Breast epithelium (tissue), 4 donors: ENCODE measurements around the gene ARF6. TPM values are rescaled to one million over a fixed set of nuclear protein-coding genes. Genes with fewer than 3 reads are reported as not detected.

ENCODE experiments used
- DNase-seq, 2 donors: peaks; one replicate each; pipeline ENCODE4 v3.0.0-alpha.2; 2019; ENCODE audit warnings: low spot score in 2 of 2
- H3K27ac ChIP-seq, 2 donors: fragments of 200-600 bp; sonication (generic) in 1 of 2; one replicate each; pipeline ENCODE4 v1.5.1; 2016 to 2019; ENCODE audit warnings: mild to moderate bottlenecking in 1 of 2
- H3K27me3 ChIP-seq, 2 donors: fragments of 200-600 bp; sonication (generic) in 1 of 2; one replicate each; pipeline versions ENCODE4 v1.5.1 to v1.6.0; 2017 to 2019; ENCODE audit warnings: control low read depth in 1 of 2, mild to moderate bottlenecking in 1 of 2
- H3K36me3 ChIP-seq: fragments of 200-600 bp; one replicate; pipeline ENCODE4 v1.5.1; 2019
- H3K4me1 ChIP-seq, 2 donors: fragments of 200-600 bp; sonication (generic); one replicate each; pipeline ENCODE4 v1.5.1; 2016 to 2019; ENCODE audit warnings: control low read depth in 1 of 2
- H3K4me3 ChIP-seq, 3 donors: fragments of 200-600 bp; sonication (generic); 1 replicate in 2 of 3; 2 replicates in 1 of 3; pipeline ENCODE4 v1.5.1; 2016 to 2019; ENCODE audit warnings: mild to moderate bottlenecking in 3 of 3, moderate library complexity in 2 of 3
- H3K9me3 ChIP-seq, 2 donors: fragments of 200-600 bp; sonication (generic) in 1 of 2; one replicate each; pipeline ENCODE4 v1.5.1; 2016 to 2019; ENCODE audit warnings: control low read depth in 1 of 2
- POLR2A ChIP-seq: fragments of 450-650 bp; IDR thresholded peaks from one replicate; pipeline ENCODE4 v1.6.1; 2016; ENCODE audit warnings: antibody characterized with exemption, mild to moderate bottlenecking, moderate library complexity
- POLR2AphosphoS5 ChIP-seq, 3 donors: sonication (generic); formaldehyde crosslinking; IDR thresholded peaks; one replicate each; pipeline ENCODE4 v1.6.1; 2017; ENCODE audit warnings: antibody characterized with exemption in 3 of 3
- intact Hi-C: fragments of 100-400 bp; cut with DNase I; formaldehyde crosslinking; loops from one replicate; pipeline ENCODE4 v1.15.1; 2023; ENCODE audit warnings: low total_unique reads
- total RNA-seq, 3 donors: library from RNA; depleted of rRNA; stranded (reverse); fragments of >200 nt; gene quantifications; one replicate each; pipeline ENCODE4 v1.1.0, GENCODE V29; 2016
- TF ChIP-seq, protein P1 (sequence below), 3 donors: fragments of 450-650 bp; IDR thresholded peaks; one replicate each; pipeline ENCODE4 v1.5.1; 2016 to 2017; ENCODE audit warnings: antibody characterized with exemption in 3 of 3, mild to moderate bottlenecking in 3 of 3, moderate library complexity in 3 of 3

Gene ARF6
- total RNA-seq, 3 donors from 2014 or later = 39.2 to 63.8 (median 44.2) TPM

DNA sequence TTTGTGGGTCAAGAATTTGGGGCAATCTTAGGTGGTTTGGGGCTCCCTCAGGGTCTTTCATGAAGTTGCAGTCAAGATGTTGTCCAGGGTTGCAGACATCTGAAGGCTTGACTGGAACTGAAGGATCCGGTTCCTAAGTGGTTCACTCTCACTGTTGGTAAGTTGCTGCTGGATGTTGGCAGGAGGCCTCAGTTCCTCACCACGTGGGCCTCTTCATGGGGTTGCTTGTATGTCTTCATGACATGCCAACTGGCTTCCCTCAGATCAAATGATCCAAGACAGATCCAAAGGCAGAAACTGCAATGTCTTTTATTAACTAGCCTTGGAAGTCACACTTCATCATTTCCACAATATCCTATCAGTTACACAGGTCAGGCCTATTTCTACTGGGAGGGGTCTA lies 49.2 kb downstream of the ARF6 start:
- H3K4me1 ChIP-seq = no peaks in the 10 kb centered on the region
- no peak for DNase-seq
- intact Hi-C loops = no loop called here
- H3K27ac ChIP-seq = no peak overlapping the region
- H3K9me3 ChIP-seq = no peaks in the 10 kb centered on the region
- H3K27me3 ChIP-seq = no peaks in the 10 kb centered on the region
- H3K4me3 ChIP-seq = no peak overlapping the region
- TF ChIP-seq POLR2A = no peak
- TF ChIP-seq POLR2AphosphoS5 (IDR thresholded peaks at IDR 0.05) = no peak
- TF ChIP-seq, protein P1, sequence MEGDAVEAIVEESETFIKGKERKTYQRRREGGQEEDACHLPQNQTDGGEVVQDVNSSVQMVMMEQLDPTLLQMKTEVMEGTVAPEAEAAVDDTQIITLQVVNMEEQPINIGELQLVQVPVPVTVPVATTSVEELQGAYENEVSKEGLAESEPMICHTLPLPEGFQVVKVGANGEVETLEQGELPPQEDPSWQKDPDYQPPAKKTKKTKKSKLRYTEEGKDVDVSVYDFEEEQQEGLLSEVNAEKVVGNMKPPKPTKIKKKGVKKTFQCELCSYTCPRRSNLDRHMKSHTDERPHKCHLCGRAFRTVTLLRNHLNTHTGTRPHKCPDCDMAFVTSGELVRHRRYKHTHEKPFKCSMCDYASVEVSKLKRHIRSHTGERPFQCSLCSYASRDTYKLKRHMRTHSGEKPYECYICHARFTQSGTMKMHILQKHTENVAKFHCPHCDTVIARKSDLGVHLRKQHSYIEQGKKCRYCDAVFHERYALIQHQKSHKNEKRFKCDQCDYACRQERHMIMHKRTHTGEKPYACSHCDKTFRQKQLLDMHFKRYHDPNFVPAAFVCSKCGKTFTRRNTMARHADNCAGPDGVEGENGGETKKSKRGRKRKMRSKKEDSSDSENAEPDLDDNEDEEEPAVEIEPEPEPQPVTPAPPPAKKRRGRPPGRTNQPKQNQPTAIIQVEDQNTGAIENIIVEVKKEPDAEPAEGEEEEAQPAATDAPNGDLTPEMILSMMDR (IDR thresholded peaks at IDR 0.05) = no peak
- H3K36me3 ChIP-seq = no peaks in the 10 kb centered on the region

DNA sequence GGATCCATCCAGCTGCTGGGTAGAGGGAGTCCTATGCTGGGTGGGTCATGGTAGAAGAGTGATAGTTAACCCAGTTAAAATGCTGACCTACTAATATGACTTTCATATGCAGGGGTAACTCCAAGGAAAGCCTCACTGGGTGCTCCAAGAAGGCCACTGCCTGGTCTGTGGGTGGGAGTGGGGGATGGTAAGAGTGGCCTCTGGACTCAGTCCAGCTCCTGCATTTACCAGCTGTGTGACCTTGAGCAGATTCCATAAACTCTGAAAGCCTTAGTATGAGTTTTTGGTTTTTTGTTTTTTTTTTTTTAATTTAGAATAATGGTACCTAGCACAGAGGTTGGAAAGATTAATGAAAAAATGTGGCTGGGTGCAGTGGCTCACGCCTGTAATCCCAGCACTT lies 51.6 kb downstream of the ARF6 start:
- no peaks in the 10 kb centered on the region for H3K27me3 ChIP-seq
- no peak overlapping the region for H3K4me3 ChIP-seq
- no peak for DNase-seq
- intact Hi-C loops = no loop called here
- no peaks in the 10 kb centered on the region for H3K4me1 ChIP-seq
- H3K27ac ChIP-seq = no peak overlapping the region
- no peaks in the 10 kb centered on the region for H3K9me3 ChIP-seq
- TF ChIP-seq POLR2A = no peak
- TF ChIP-seq POLR2AphosphoS5 (IDR thresholded peaks at IDR 0.05) = no peak
- TF ChIP-seq, protein P1 (IDR thresholded peaks at IDR 0.05) = no peak
- no peaks in the 10 kb centered on the region for H3K36me3 ChIP-seq

DNA sequence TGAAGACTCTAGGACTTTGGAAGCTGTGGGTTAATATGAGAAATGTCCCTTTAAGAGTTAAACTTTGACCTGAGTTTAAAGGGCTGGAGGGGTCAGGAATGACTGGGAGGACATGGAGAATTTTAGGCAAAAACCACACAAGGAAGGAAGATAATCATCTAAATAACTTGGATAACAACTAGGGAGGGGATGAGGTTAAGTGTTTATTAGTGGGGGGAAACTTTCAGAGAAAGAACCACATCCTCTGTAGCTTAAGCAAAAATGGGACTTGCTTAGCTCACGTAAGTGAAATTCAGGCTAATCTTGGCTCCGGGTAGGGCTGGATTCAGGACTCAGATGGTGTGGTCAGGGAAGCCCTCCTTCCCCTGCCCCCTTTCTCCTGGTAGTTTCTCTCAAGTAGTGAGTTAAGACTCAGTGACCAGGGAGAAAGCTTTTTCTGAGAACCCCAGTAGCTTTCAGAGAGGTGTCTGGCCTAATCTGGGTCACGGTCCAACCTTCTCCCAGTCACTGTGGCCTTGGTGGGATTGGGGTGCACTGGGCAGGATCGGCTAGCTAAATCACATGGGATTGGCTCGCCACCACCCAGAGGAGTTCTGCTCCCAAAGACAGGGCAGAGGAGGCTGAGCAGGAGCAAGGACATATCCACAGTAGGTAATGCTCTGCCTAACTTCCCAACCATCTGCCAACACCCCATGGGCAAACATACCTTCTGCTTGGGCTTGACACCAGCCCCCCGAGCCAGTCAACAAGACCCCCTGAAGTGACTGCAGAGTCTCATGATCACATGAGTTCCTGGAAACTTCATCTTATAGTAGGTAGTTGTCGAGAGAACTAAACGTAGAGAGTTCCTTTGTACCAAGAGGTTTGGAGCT lies 52.8 kb downstream of the ARF6 start:
- no peaks in the 10 kb centered on the region for H3K9me3 ChIP-seq
- peak overlapping the region; percentile 21 to 36 for H3K27ac ChIP-seq
- H3K27me3 ChIP-seq = no peaks in the 10 kb centered on the region
- no peaks in the 10 kb centered on the region for H3K36me3 ChIP-seq
- H3K4me1 ChIP-seq = no peaks in the 10 kb centered on the region
- no peak for DNase-seq
- intact Hi-C loops = no loop called here
- no peak overlapping the region for H3K4me3 ChIP-seq
- TF ChIP-seq, protein P1 (IDR thresholded peaks at IDR 0.05) = no peak
- TF ChIP-seq POLR2A (no peak), POLR2AphosphoS5 (IDR thresholded peaks at IDR 0.05) (no peak)

Other genes with a start within 250 kb of the ARF6 start
- 1 to 10 TPM; 1.6 to 9.8 (median 5.6) TPM for gene POLE2, start 204.9 kb upstream of the ARF6 start, total RNA-seq
- gene KLHDC1, start 200.0 kb upstream of the ARF6 start, total RNA-seq = 10 to 100 TPM in 2 of 3 donors, 1 to 10 TPM in 1; 7.8 to 13.5 (median 11.8) TPM
- 100 to 1,000 TPM in 1 of 3 donors, 10 to 100 TPM in 2; 74.4 to 107 (median 88.5) TPM for gene KLHDC2, start 124.9 kb upstream of the ARF6 start, total RNA-seq
- gene NEMF, start 40.3 kb upstream of the ARF6 start, total RNA-seq = 100 to 1,000 TPM in 2 of 3 donors, 10 to 100 TPM in 1; 86.9 to 132 (median 125) TPM
- 1 to 10 TPM; 5.0 to 8.5 (median 8.3) TPM for gene VCPKMT, start 223.5 kb downstream of the ARF6 start, total RNA-seq